Stomach (tissue), 8 donors: Measurements from ENCODE around the gene TRMO. TPM values are rescaled to one million over a fixed set of nuclear protein-coding genes. Genes with fewer than 3 reads are reported as not detected.

ENCODE experiments used
- polyA plus RNA-seq, 3 donors: library from polyadenylated mRNA; stranded (reverse); fragments of 200-250 nt; gene quantifications; one replicate each; pipeline ENCODE4 v1.2.3, GENCODE V29; 2013
- small RNA-seq, 4 donors: library from RNA; depleted of rRNA; stranded (forward); fragments of <200 nt; gene quantifications; one replicate each; pipeline ENCODE3, GENCODE V24; 2016
- total RNA-seq, 5 donors: library from RNA; depleted of rRNA; stranded (reverse); fragments of >200 nt; gene quantifications; one replicate each; pipeline versions ENCODE4 v1.1.0 to v1.2.3, GENCODE V29; 2014 to 2016
- donor health status: healthy with polysubstance abuse.
- donor health status: Bipolar disorder and iron deficiency.
- donor health status: healthy.

The TRMO gene
- total and polyA plus RNA-seq, 8 donors: 2.9 to 98.2 (median 10.4) TPM

Small RNA genes within 50 kb of the gene (small RNA-seq; reads per million reads assigned to genes)
- gene RF00019: 0 reads per million in 4 donors

Other genes with a start within 250 kb of the TRMO start
- 10 to 100 TPM in 4 of 5 donors, 1 to 10 TPM in 1; 1.3 to 31.0 (median 25.7) TPM for gene XPA, start 225.2 kb downstream of the TRMO start, total RNA-seq
- gene XPA, start 225.2 kb downstream of the TRMO start, polyA plus RNA-seq: 10 to 100 TPM; 21.6 to 26.6 (median 22.1) TPM
- gene FOXE1, start 69.3 kb downstream of the TRMO start, total RNA-seq: 1 to 10 TPM in 1 of 5 donors, not detected in 4; 8.0 TPM
- 1 to 10 TPM in 1 of 3 donors, not detected in 2; 1.9 TPM for gene FOXE1, start 69.3 kb downstream of the TRMO start, polyA plus RNA-seq
- gene HEMGN, start 15.7 kb upstream of the TRMO start, total RNA-seq: 1 to 10 TPM in 1 of 5 donors, not detected in 4; 1.8 TPM
- not detected for gene HEMGN, start 15.7 kb upstream of the TRMO start, polyA plus RNA-seq
- 100 to 1,000 TPM in 1 of 5 donors, 10 to 100 TPM in 3, 1 to 10 TPM in 1; 8.2 to 149 (median 35.3) TPM for gene ANP32B, start 60.8 kb upstream of the TRMO start, total RNA-seq
- gene ANP32B, start 60.8 kb upstream of the TRMO start, polyA plus RNA-seq: 100 to 1,000 TPM; 149 to 267 (median 169) TPM
- gene NANS, start 134.2 kb upstream of the TRMO start, total RNA-seq: 100 to 1,000 TPM in 1 of 5 donors, 10 to 100 TPM in 4; 12.1 to 261 (median 82.1) TPM
- 100 to 1,000 TPM in 2 of 3 donors, 10 to 100 TPM in 1; 95.3 to 143 (median 104) TPM for gene NANS, start 134.2 kb upstream of the TRMO start, polyA plus RNA-seq
- gene TRIM14, start 196.7 kb upstream of the TRMO start, total RNA-seq: 100 to 1,000 TPM in 1 of 5 donors, 10 to 100 TPM in 3, 1 to 10 TPM in 1; 7.7 to 249 (median 17.4) TPM
- gene TRIM14, start 196.7 kb upstream of the TRMO start, polyA plus RNA-seq: 1 to 10 TPM; 4.7 to 6.1 (median 6.0) TPM